Central memory CD8-positive, alpha-beta T cell (primary cell): Measurements from ENCODE around the gene CNPY1.

ENCODE experiments used
- ATAC-seq: fragments of 150-1000 bp; cut with Tn5 transposase; replicated peaks from 2 replicates; pipeline ENCODE4 v1.10.0; 2022; ENCODE audit warnings: mild to moderate bottlenecking, moderate FRiP score, moderate number of reproducible peaks; ENCODE audit not compliant: poor library complexity, severe bottlenecking; ENCODE audit errors: extremely low read depth
- DNase-seq, 2 donors: peaks; one replicate each; pipeline ENCODE4 v3.0.0; 2021; ENCODE audit warnings: low spot score in 2 of 2
- H3K27ac Mint-ChIP-seq: one replicate; pipeline ENCODE4 v1.8.0; 2022; ENCODE audit warnings: low read depth, mild to moderate bottlenecking, moderate library complexity, mixed read lengths
- H3K27me3 Mint-ChIP-seq: one replicate; pipeline ENCODE4 v1.8.0; 2022; ENCODE audit warnings: mixed read lengths
- H3K36me3 Mint-ChIP-seq: one replicate; pipeline ENCODE4 v1.8.0; 2022; ENCODE audit warnings: mild to moderate bottlenecking, moderate library complexity, mixed read lengths; ENCODE audit not compliant: insufficient read depth
- H3K4me1 Mint-ChIP-seq: one replicate; pipeline ENCODE4 v1.8.0; 2022; ENCODE audit warnings: mixed read lengths
- H3K4me3 Mint-ChIP-seq: one replicate; pipeline ENCODE4 v1.8.0; 2022; ENCODE audit warnings: mild to moderate bottlenecking, moderate library complexity, mixed read lengths
- H3K9me3 Mint-ChIP-seq: one replicate; pipeline ENCODE4 v1.8.0; 2022; ENCODE audit warnings: mixed read lengths

CNPY1 gene

GRCh38 chr7:155466814-155467733 is 79.3 kb downstream of the CNPY1 start:
- Mint-ChIP-seq H3K36me3 (no peaks in the 10 kb centered on the region), H3K9me3 (no peaks in the 10 kb centered on the region), H3K4me3 (no peak overlapping the region), H3K4me1 (no peaks in the 10 kb centered on the region), H3K27ac (no peak overlapping the region), H3K27me3 (peaks cover 99% of the 10 kb centered on the region)
- ATAC-seq (no peak), DNase-seq (no peak)

GRCh38 chr7:155466142-155466813 is 80.1 kb downstream of the CNPY1 start:
- H3K27me3 Mint-ChIP-seq: peaks cover 99% of the 10 kb centered on the region

GRCh38 chr7:155465761-155466141 is 80.6 kb downstream of the CNPY1 start:
- Mint-ChIP-seq H3K27ac (no peak overlapping the region), H3K27me3 (peaks cover 99% of the 10 kb centered on the region), H3K36me3 (no peaks in the 10 kb centered on the region), H3K4me1 (no peaks in the 10 kb centered on the region), H3K4me3 (no peak overlapping the region), H3K9me3 (no peaks in the 10 kb centered on the region)
- no peak for ATAC-seq
- no peak for DNase-seq

More at GRCh38 chr7:155466142-155466813, 80.1 kb downstream of the CNPY1 start:
- no peak for ATAC-seq
- Mint-ChIP-seq H3K4me3 (no peak overlapping the region), H3K4me1 (no peaks in the 10 kb centered on the region), H3K36me3 (no peaks in the 10 kb centered on the region), H3K27ac (no peak overlapping the region), H3K9me3 (no peaks in the 10 kb centered on the region)
- no peak for DNase-seq

- DNase-seq (no peak), ATAC-seq (no peak)
- Mint-ChIP-seq H3K27ac (no peak overlapping the region), H3K9me3 (no peaks in the 10 kb centered on the region), H3K4me1 (no peaks in the 10 kb centered on the region), H3K4me3 (no peak overlapping the region), H3K27me3 (peaks cover 98% of the 10 kb centered on the region), H3K36me3 (no peaks in the 10 kb centered on the region)
Measured at GRCh38 chr7:155464948-155465739, 81.2 kb downstream of the CNPY1 start.

GRCh38 chr7:155464183-155464582 is 82.2 kb downstream of the CNPY1 start:
- DNase-seq: no peak
- ATAC-seq: no peak
- H3K4me1 Mint-ChIP-seq: peaks cover 9% of the 10 kb centered on the region
- peaks cover 98% of the 10 kb centered on the region for H3K27me3 Mint-ChIP-seq
- H3K9me3 Mint-ChIP-seq: no peaks in the 10 kb centered on the region
- H3K36me3 Mint-ChIP-seq: peaks cover 2% of the 10 kb centered on the region
- no peak overlapping the region for H3K27ac Mint-ChIP-seq
- no peak overlapping the region for H3K4me3 Mint-ChIP-seq

- peaks cover 10% of the 10 kb centered on the region for H3K4me1 Mint-ChIP-seq
- no peak overlapping the region for H3K27ac Mint-ChIP-seq
- ATAC-seq: no peak
- DNase-seq: no peak
- H3K9me3 Mint-ChIP-seq: no peaks in the 10 kb centered on the region
- peaks cover 92% of the 10 kb centered on the region for H3K27me3 Mint-ChIP-seq
- no peak overlapping the region for H3K4me3 Mint-ChIP-seq
- H3K36me3 Mint-ChIP-seq: peaks cover 3% of the 10 kb centered on the region
Measured at GRCh38 chr7:155463114-155463811, 83.1 kb downstream of the CNPY1 start.

GRCh38 chr7:155462163-155462735 is 84.1 kb downstream of the CNPY1 start:
- ATAC-seq: no peak
- Mint-ChIP-seq H3K9me3 (no peaks in the 10 kb centered on the region), H3K36me3 (peaks cover 4% of the 10 kb centered on the region), H3K4me3 (no peak overlapping the region), H3K27ac (no peak overlapping the region), H3K4me1 (peaks cover 10% of the 10 kb centered on the region), H3K27me3 (peaks cover 84% of the 10 kb centered on the region)
- DNase-seq: no peak

- Mint-ChIP-seq H3K9me3 (no peaks in the 10 kb centered on the region), H3K4me3 (no peak overlapping the region), H3K27me3 (peaks cover 84% of the 10 kb centered on the region), H3K27ac (no peak overlapping the region), H3K4me1 (peaks cover 13% of the 10 kb centered on the region), H3K36me3 (peaks cover 8% of the 10 kb centered on the region)
- ATAC-seq: no peak
- no peak for DNase-seq
Measured at GRCh38 chr7:155461631-155462030, 84.7 kb downstream of the CNPY1 start.

- Mint-ChIP-seq H3K4me3 (no peak overlapping the region), H3K27me3 (peaks cover 84% of the 10 kb centered on the region), H3K36me3 (peaks cover 8% of the 10 kb centered on the region), H3K9me3 (no peaks in the 10 kb centered on the region), H3K27ac (no peak overlapping the region), H3K4me1 (peaks cover 18% of the 10 kb centered on the region)
- no peak for DNase-seq
- ATAC-seq: no peak
Measured at GRCh38 chr7:155460926-155461613, 85.3 kb downstream of the CNPY1 start.

GRCh38 chr7:155459700-155460461 is 86.5 kb downstream of the CNPY1 start:
- Mint-ChIP-seq H3K27me3 (peaks cover 84% of the 10 kb centered on the region), H3K4me1 (peaks cover 24% of the 10 kb centered on the region), H3K4me3 (peak overlapping the region; percentile 65), H3K9me3 (no peaks in the 10 kb centered on the region), H3K36me3 (peaks cover 8% of the 10 kb centered on the region), H3K27ac (no peak overlapping the region)
- DNase-seq (no peak), ATAC-seq (no peak)
